Right lobe of liver (tissue), 4 donors: Measurements from ENCODE around the gene UBE3B.

Experiments
- CTCF ChIP-seq, 4 donors: fragments of 200-600 bp in 3 of 4; fragments of 450-650 bp in 1 of 4; IDR thresholded peaks; one replicate each; pipeline versions ENCODE4 v1.5.1 to v1.8.0; 2016 to 2022; ENCODE audit warnings: antibody characterized with exemption in 4 of 4, mild to moderate bottlenecking in 2 of 4
- POLR2A ChIP-seq: fragments of 450-650 bp; IDR thresholded peaks from one replicate; pipeline ENCODE4 v1.6.1; 2017; ENCODE audit warnings: antibody characterized with exemption, mild to moderate bottlenecking
- donor health status: DM: no; HTN: no; CAD: no.
- donor health status: DM: no; HTN: no; CAD: no.
- donor health status: DM: no; HTN: yes; CAD: no.

DNA sequence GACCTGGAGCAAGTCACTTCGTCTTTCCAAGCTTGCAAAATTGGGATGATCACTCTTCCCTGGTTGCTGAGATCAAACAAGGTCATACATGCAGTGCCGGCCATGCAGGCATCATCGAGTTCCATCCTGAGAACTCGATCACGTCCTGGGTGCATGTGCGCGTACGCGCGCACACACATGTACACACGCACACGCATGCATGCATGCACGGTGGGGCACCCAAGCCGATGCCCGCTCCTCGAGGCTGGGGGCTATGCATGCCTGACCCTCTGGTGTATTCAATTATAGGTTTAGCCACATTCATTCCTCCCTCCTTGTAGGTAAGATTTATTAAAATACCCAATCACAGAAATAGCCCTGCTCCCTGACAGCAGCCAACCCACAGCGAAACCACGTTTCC is 69.9 kb downstream of the UBE3B start:
- TF ChIP-seq CTCF (IDR thresholded peaks at IDR 0.05) (no peak), POLR2A (no peak)
